MM.1S (cell line): ENCODE results near the gene POGLUT2.

ENCODE experiments used
- EZH2 ChIP-seq: fragments of 300-600 bp; sonication (generic); optimal IDR thresholded peaks from 2 replicates; pipeline ENCODE3; 2017; ENCODE audit warnings: low read depth, mild to moderate bottlenecking, antibody characterized with exemption, low read length, mixed read lengths
- TF ChIP-seq, protein P1 (sequence below): fragments of 300-600 bp; sonication (generic); IDR thresholded peaks from 2 replicates; pipeline ENCODE4 v1.5.1; 2016; ENCODE audit warnings: antibody characterized with exemption, low read length, mixed read lengths

DNA sequence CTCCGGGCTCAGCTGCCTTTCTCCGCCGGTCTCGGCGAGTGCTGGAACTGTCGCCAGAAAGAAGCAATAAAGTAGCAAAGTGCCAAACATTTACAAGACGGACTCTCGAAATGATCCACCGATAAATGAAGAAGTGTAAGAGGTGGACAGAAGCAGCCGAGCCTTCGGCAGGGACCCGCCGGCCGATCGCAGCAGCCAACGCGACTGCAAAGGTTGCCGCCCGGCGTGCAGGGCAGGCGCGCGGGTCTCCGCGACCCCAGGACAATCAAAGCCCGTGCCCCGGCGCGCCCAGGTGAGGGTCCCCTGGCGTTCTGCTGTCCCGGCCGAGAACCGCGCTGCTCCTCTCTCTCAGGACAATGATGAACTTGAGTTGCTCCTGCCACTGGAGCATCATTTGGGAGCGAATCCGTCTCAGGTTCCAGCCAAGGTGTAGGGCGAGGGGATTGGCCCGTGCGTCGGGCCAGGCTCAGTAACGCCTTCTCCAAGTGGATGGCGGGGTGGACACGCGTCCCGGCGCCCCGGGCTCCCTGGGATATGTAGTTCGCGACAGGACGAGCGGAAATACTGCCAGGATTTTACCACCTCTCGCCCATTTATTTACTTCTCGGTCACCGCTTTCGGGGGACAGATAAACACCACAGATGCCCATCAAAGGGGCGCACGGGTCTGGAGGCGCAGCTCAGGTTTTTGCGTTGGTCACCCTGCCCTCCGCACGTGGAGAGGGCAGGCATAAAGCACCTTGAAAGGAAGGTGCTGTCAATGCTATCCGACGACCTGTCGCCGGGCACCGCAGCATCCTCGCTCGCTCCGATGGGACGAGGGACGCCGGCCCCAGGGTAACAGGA lies at the start of gene POGLUT2, which contains the start of gene BIVM:
- TF ChIP-seq, protein P1, sequence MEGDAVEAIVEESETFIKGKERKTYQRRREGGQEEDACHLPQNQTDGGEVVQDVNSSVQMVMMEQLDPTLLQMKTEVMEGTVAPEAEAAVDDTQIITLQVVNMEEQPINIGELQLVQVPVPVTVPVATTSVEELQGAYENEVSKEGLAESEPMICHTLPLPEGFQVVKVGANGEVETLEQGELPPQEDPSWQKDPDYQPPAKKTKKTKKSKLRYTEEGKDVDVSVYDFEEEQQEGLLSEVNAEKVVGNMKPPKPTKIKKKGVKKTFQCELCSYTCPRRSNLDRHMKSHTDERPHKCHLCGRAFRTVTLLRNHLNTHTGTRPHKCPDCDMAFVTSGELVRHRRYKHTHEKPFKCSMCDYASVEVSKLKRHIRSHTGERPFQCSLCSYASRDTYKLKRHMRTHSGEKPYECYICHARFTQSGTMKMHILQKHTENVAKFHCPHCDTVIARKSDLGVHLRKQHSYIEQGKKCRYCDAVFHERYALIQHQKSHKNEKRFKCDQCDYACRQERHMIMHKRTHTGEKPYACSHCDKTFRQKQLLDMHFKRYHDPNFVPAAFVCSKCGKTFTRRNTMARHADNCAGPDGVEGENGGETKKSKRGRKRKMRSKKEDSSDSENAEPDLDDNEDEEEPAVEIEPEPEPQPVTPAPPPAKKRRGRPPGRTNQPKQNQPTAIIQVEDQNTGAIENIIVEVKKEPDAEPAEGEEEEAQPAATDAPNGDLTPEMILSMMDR: no peak
- no peak for TF ChIP-seq EZH2
